GM18508 (cell line): ENCODE data around the gene RFPL1.

Experiments used
- ATAC-seq: cut with Tn5 transposase; IDR thresholded peaks from one replicate; pipeline ENCODE4 v1.9.1; 2021; ENCODE audit warnings: moderate number of reproducible peaks; ENCODE audit not compliant: insufficient read depth, unreplicated experiment

Gene RFPL1

GRCh38 chr22:29435236-29436136, 2.9 kb upstream of the RFPL1 start:
- ATAC-seq = no peak

DNA sequence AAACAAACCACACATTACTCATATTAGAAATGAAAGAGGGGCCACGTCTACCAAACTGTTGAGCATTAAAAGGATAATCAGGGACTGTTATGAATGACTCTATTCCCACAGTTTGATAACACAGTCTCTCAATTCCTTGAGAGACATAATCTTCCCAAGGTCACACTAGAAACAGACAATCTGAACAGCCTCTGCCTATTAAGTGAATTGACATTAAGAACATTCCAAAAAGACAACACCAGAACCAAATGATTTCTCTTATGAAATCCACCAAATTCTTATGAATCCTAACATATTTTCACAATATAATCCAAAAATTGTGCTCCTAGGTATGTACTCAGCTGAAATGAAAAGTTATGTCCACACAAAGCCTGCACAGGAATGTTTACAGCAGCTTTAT, 4.6 kb downstream of the RFPL1 start:
- no peak for ATAC-seq

DNA sequence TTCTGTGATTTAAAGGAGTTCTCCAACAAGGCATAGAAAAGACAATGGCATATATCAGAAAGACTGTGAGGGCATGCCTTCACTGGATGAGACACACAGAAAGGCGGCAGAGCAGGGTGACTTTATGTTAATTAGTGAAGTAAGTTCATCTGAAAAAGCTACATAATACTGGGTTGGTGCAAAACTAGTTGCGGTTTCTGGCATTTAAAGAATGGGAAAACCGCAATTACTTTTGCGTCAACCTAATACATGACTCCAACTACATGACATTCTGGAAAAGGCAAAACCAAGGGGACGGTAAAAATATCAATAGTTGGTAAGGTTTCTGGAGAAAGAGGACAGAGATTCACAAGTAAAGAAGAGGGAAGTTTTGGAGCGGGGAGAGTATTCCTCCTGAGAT, 5.1 kb downstream of the RFPL1 start:
- no peak for ATAC-seq

- no peak for ATAC-seq
Observed at GRCh38 chr22:29443861-29444792, 5.7 kb downstream of the RFPL1 start.

- no peak for ATAC-seq
Observed at GRCh38 chr22:29445508-29445907, 7.1 kb downstream of the RFPL1 start.

GRCh38 chr22:29447906-29448305, 9.5 kb downstream of the RFPL1 start:
- no peak for ATAC-seq

DNA sequence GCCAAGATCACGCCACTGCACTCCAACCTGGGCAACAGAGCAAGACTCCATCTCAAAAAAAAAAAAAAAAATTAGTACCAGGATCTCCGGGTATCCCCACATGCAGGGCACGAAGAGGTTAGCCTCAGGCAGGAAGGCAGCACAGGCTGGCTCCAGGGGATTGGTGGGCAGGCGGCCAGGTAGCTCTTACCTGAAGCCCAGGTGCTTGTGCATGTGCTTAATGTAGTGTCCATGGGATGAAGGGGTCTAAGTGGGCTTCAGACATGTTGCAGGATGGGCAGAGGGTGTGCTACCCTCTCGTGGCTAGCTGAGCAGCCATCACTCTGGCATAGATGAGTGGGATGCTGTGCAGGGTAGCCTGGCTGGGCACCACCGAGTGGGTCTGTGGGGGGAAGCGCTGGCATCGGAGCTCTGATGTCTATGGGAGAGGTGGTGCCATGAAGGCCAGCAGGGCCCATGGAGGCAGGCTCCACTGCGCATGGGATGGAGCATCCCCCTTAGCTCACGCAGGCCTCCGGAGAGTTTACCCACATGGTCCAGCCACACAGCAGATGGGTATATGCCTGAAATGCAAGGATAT, 11.0 kb downstream of the RFPL1 start:
- ATAC-seq = no peak

DNA sequence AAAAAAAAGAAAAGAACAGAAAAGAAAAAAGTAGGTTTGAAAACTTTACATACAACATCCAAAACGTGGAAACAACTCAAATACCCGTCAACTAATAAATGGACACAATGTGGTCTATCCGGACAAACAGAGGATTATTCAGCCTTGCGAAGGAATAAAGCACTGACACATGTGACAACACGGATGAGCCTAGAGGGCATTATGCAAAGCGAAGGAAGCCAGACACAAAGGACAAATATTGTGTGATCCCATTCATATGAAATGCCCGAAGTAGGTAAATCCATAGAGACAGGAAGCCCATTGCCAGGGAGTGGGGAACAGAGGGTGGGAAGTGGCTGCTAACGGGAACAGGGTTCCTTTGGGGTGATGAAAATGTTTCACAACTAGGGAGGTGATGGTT, 11.8 kb downstream of the RFPL1 start:
- no peak for ATAC-seq

DNA sequence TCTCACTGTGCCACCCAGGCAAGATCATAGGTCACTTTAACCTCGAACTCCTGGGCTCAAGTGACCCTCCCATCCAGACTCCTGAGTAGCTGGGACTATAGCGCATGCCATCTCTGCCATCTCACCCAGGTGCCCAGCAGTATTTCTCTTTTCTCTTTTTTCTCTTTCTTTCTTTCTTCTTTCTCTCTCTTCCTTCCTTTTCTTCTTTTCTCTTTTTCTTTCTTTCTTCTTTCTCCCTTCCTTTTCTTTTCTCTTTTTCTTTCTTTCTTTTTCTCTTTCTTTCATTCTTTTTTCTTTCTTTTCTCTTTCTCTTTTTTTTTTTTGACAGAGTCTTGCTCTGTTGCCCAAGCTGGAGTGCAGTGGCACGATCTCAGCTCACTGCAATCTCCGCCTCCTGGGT, 13.5 kb downstream of the RFPL1 start:
- no peak for ATAC-seq

- ATAC-seq = no peak
Observed at GRCh38 chr22:29454276-29454675, 15.9 kb downstream of the RFPL1 start.

- ATAC-seq = no peak
Observed at GRCh38 chr22:29456211-29456671, 17.9 kb downstream of the RFPL1 start.

DNA sequence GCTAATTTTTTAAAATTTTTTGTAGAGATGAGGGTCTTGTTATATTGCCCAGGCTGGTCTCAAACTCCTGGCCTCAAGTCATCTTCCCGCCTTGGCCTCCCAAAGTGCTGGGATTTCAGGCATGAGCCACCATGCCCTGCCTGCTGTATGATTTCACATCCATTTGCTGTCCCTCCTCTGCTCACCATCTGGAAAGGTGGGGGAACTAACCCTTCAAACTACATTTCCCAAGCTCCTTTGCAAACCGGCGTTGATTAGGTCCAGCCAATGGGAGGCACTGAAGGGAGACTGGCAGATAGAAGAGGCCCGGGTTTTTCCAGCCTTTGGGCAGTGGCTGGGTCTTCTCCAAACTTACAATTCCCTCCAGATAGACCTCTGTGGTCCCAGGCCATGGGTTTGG, 19.3 kb downstream of the RFPL1 start:
- ATAC-seq = no peak

- ATAC-seq = no peak
Observed at GRCh38 chr22:29458551-29458950, 20.2 kb downstream of the RFPL1 start.

- ATAC-seq = no peak
Observed at GRCh38 chr22:29459773-29460172, 21.4 kb downstream of the RFPL1 start.

- ATAC-seq = no peak
Observed at GRCh38 chr22:29461263-29461662, 22.9 kb downstream of the RFPL1 start.

- no peak for ATAC-seq
Observed at GRCh38 chr22:29463629-29464028, 25.2 kb downstream of the RFPL1 start.

DNA sequence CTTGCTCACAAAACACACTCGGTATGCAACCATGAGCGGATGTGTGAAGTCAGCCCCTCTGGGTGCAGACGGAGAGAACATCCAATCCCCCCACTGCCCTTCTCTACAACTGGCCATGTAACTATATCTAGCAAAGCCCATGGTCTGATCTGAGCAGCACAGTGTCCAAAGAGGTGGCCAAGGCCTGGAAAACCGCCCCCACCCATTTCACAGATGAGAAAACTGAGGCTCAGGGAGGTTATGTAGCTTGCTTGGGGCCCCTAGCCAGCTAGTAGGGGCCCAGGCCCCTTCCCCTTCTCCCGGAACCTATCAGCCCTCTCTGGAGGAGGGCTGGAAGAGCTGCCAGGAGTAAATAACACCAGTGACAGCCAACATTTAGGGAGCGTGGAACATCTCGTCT, 26.2 kb downstream of the RFPL1 start:
- ATAC-seq = no peak

- no peak for ATAC-seq
Observed at GRCh38 chr22:29469755-29470154, 31.4 kb downstream of the RFPL1 start.

GRCh38 chr22:29470159-29470855, 31.9 kb downstream of the RFPL1 start:
- ATAC-seq = no peak

GRCh38 chr22:29473001-29473400, 34.6 kb downstream of the RFPL1 start:
- ATAC-seq = no peak
